AG04450 (cell line): ENCODE data around the gene PPT2. TPM values are rescaled to one million over a fixed set of nuclear protein-coding genes. Genes with fewer than 3 reads are reported as not detected.

ENCODE experiments used
- CTCF ChIA-PET: fragments of 300-600, 350-600 bp; formaldehyde crosslinking; extraction: SDS; loops from one replicate; lab custom pipeline; 2022; ENCODE audit warnings: antibody characterized with exemption, inconsistent platforms; lab: Charles Lee
- POLR2A ChIA-PET: fragments of 350-600 bp; formaldehyde crosslinking; extraction: SDS; loops from one replicate; lab custom pipeline; 2021; ENCODE audit warnings: antibody characterized with exemption, inconsistent platforms; lab: Yijun Ruan, JAX
- DNase-seq: peaks from one replicate; pipeline ENCODE4 v3.0.0-alpha.2; 2011; ENCODE audit warnings: low read depth, low spot score
- H3K27ac ChIP-seq: one replicate; pipeline ENCODE4 v1.5.1; 2012; ENCODE audit warnings: low read depth, low read length, control low read depth
- H3K27me3 ChIP-seq: one replicate; pipeline ENCODE4 v1.6.0; 2012; ENCODE audit warnings: low read length; ENCODE audit not compliant: control insufficient read depth, insufficient read depth
- H3K4me3 ChIP-seq: 2 replicates; pipeline ENCODE4 v1.5.1; 2011; ENCODE audit warnings: mild to moderate bottlenecking, low read depth, low read length, control low read depth
- H3K9me3 ChIP-seq: 2 replicates; pipeline ENCODE4 v1.5.1; 2012; ENCODE audit warnings: low read length; ENCODE audit not compliant: control insufficient read depth, insufficient read depth
- polyA plus RNA-seq: library from polyadenylated mRNA; depleted of rRNA; stranded (reverse); fragments of >200 nt; gene quantifications from 2 replicates; pipeline ENCODE4 v1.2.3, GENCODE V29; 2011
- TF ChIP-seq, protein P1 (sequence below): IDR thresholded peaks from 2 replicates; pipeline ENCODE4 v1.5.1; 2011; ENCODE audit warnings: low read depth, low read length, control low read depth, inconsistent platforms

PPT2 gene
- polyA plus RNA-seq, 1 experiment = 12.6 TPM

DNA sequence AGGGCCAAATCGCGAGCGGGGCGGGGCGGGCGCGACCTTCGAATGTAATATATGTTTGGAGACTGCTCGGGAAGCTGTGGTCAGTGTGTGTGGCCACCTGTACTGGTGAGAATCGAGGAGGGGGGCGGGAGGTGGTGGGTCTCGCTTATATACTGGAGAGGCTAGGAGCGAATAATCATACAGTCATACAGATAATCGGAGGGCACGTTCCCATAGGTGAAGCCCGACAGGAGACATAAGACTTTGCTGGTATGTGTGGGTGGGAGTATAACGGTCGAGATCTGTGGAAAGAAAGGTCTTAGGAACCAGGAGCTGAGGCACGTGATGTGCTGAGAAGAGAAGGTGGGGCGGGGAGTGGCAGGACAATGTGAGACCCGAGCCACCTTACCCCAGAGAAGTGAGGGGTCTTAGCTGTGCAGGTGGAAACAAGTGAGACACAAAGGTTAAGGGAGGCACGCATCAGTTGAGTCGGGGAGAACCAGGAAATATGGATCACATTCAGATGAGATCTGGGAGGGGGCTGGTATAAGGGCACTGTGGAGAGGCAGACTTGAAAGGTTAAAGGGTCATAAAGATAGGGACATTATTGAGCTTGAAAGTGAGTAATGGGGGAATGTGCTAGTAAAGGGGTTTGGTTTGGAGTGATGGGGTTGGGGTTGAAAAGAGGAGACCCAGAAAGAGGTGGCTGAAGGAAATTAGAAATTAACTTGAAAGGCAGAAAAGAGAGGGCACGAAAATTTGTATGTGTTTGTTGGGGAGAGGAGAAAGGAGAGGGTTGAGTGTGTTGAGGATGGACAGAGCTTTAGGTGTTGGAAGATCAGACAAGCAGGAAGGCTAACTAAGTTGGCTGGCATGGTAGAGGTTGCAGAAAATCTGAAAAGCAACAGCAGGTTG lies 24.9 kb downstream of the PPT2 start:
- CTCF ChIA-PET = interaction anchor here (1.6 kb wide), 1 partner anchor 16 kb away, joined by 13 read pairs; no protein-coding TSS in a partner anchor

DNA sequence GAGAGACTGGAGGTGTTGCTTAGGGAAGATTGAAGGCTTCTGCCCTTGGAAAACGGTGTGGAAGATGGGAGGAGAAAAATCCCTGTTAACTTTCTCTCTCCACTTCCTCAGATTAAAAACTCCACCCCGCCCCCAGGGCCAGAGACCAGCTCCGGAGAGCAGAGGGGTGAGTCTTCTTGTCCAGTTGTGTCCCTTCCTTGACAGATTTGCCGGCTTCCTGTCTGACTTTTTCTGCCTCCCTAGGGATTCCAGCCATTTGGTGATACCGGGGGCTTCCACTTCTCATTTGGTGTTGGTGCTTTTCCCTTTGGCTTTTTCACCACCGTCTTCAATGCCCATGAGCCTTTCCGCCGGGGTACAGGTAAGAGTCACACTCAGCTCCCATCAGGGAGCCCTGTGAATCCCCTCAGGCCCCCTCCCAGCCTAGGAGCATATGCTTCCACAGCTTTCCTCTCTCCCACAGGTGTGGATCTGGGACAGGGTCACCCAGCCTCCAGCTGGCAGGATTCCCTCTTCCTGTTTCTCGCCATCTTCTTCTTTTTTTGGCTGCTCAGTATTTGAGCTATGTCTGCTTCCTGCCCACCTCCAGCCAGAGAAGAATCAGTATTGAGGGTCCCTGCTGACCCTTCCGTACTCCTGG lies 25.9 kb downstream of the PPT2 start:
- no peak overlapping the region for H3K4me3 ChIP-seq
- no peaks in the 10 kb centered on the region for H3K27me3 ChIP-seq
- H3K27ac ChIP-seq = no peak overlapping the region
- POLR2A ChIA-PET = interaction anchor here (1.0 kb wide), 1 partner anchor 10 kb away, joined by 4 read pairs; the partner anchor contains the start of gene PBX2
- H3K9me3 ChIP-seq = peaks cover 3% of the 10 kb centered on the region; the same call in 1 of the 2 replicates
- no peak for DNase-seq
- CTCF ChIA-PET = interaction anchor here (1.6 kb wide), 1 partner anchor 15 kb away, joined by 13 read pairs; no protein-coding TSS in a partner anchor
- TF ChIP-seq, protein P1, sequence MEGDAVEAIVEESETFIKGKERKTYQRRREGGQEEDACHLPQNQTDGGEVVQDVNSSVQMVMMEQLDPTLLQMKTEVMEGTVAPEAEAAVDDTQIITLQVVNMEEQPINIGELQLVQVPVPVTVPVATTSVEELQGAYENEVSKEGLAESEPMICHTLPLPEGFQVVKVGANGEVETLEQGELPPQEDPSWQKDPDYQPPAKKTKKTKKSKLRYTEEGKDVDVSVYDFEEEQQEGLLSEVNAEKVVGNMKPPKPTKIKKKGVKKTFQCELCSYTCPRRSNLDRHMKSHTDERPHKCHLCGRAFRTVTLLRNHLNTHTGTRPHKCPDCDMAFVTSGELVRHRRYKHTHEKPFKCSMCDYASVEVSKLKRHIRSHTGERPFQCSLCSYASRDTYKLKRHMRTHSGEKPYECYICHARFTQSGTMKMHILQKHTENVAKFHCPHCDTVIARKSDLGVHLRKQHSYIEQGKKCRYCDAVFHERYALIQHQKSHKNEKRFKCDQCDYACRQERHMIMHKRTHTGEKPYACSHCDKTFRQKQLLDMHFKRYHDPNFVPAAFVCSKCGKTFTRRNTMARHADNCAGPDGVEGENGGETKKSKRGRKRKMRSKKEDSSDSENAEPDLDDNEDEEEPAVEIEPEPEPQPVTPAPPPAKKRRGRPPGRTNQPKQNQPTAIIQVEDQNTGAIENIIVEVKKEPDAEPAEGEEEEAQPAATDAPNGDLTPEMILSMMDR = no peak

More for the DNA sequence above, 24.9 kb downstream of the PPT2 start:
- Histone ChIP-seq H3K4me3 (peak overlapping the region; percentile 97), H3K27ac (peak overlapping the region; percentile 99), H3K27me3 (no peaks in the 10 kb centered on the region), H3K9me3 (peaks cover 3% of the 10 kb centered on the region; the same call in 1 of the 2 replicates)
- TF ChIP-seq, protein P1 = no peak
- DNase-seq = no peak
- POLR2A ChIA-PET = interaction anchor here (0.6 to 1.0 kb wide), 2 partner anchors 11 to 1466 kb away, joined by 4 to 7 read pairs; partner anchors contain the start of gene PBX2

DNA sequence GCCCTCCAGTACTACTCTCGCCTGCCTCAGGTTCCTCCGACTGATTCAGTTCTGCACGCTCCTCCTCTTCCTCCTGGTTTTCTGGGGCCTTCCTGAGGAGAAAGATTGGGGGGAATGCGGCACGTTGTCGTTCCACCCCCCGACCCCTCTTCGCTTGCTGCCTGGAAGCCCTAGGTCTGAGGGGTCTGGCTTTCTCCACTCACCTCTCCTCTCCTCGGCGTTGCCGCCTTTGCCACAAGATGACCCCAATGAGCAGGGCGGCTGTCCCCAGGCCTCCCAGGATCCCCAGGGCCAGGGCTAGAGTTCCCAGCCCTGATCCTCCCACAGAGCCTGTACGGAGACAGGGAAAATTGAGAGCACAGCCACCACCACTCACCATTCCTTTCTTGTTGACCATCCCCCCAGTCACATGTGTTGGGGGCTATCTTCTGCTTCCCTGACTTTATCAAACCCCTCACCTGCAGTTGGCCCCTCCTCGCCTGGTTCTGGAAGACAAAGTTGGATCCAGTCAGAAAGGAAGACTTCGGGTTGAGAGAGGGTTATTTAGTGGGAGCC lies 27.3 kb downstream of the PPT2 start:
- no peak overlapping the region for H3K27ac ChIP-seq
- ChIA-PET CTCF (interaction anchor here (0.7 kb wide), 1 partner anchor 62 kb away, joined by 3 read pairs; no protein-coding TSS in a partner anchor), POLR2A (no interaction called here)
- DNase-seq = no peak
- no peaks in the 10 kb centered on the region for H3K9me3 ChIP-seq
- TF ChIP-seq, protein P1 = no peak
- no peaks in the 10 kb centered on the region for H3K27me3 ChIP-seq
- H3K4me3 ChIP-seq = no peak overlapping the region

DNA sequence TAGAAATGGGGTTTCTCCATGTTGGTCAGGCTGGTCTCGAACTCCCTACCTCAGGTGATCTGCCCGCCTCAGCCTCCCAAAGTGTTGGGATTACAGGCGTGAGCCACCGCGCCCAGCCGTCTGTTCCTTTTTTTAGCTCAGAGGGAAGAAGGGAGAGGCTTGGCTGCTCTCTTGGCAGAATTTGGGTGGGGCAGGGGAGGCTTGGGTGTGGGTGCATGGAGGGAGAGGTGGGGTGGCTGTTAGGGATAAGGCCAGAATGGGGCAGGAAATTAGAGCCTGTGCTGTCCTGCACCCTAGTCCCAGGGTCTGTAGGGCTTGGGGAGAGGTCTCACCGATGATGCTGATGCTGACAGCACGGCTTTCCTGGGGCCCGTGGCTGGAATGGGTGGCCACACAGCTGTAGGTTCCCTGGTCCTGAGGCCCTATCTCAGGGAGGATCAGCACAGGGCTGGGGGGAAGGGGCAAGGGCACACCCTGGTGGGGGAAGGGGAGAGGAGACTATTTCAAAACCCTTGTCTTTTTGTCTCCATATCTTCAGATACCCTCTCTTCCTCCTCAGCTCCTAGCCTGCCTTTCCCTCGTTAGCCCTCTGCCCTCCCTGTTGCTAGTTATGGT lies 28.1 kb downstream of the PPT2 start:
- CTCF ChIA-PET = interaction anchor here (0.8 kb wide), 1 partner anchor 65 kb away, joined by 3 read pairs; no protein-coding TSS in a partner anchor
- TF ChIP-seq, protein P1 = no peak
- Histone ChIP-seq H3K27me3 (no peaks in the 10 kb centered on the region), H3K9me3 (no peaks in the 10 kb centered on the region), H3K4me3 (no peak overlapping the region), H3K27ac (no peak overlapping the region)
- POLR2A ChIA-PET = no interaction called here
- DNase-seq = no peak
